OCI-LY3 (cell line): ENCODE data around the gene SYNE3.

Experiments
- CTCF ChIP-seq: fragments of 200-600, 300-600 bp; sonication (generic); IDR thresholded peaks from 2 replicates; pipeline ENCODE4 v1.5.1; 2014; ENCODE audit warnings: antibody characterized with exemption, low read length, low read depth
- EZH2phosphoT487 ChIP-seq: fragments of 200-600 bp; shearing (Covaris generic); IDR thresholded peaks from 2 replicates; pipeline ENCODE4 v1.6.1; 2018; ENCODE audit warnings: antibody characterized with exemption, mixed run types, low read depth

- TF ChIP-seq CTCF (no peak), EZH2phosphoT487 (no peak)
These were observed 20.2 kb upstream of the SYNE3 start for GRCh38 chr14:95536671-95537070.
